A549 (cell line): ENCODE measurements around the gene LRRC70.

Experiments used
- CTCF ChIP-seq: fragments of >200 bp; sonication (Bioruptor Twin); formaldehyde crosslinking; IDR thresholded peaks from 3 replicates; pipeline ENCODE4 v1.5.1; 2016
- EP300 ChIP-seq, 2 experiments: fragments of >200 bp; sonication (Bioruptor Twin); formaldehyde crosslinking; IDR thresholded peaks; 2 replicates in 1 of 2; 3 replicates in 1 of 2; pipeline ENCODE4 v1.6.1; 2016 to 2017
- MAZ ChIP-seq: fragments of 150-350 bp; IDR thresholded peaks from 2 replicates; pipeline ENCODE4 v1.6.1; 2014; ENCODE audit warnings: antibody characterized with exemption, low read depth, low read length, borderline replicate concordance
- POLR2A ChIP-seq: IDR thresholded peaks from 2 replicates; pipeline ENCODE4 v1.6.1; 2012; ENCODE audit warnings: mild to moderate bottlenecking, low read length
- RCOR1 ChIP-seq: fragments of 150-350 bp; IDR thresholded peaks from 2 replicates; pipeline ENCODE4 v1.6.1; 2014; ENCODE audit warnings: antibody characterized with exemption, low read length, low read depth
- TF ChIP-seq, protein P1 (sequence below): IDR thresholded peaks from 2 replicates; pipeline ENCODE4 v1.6.1; 2012

DNA sequence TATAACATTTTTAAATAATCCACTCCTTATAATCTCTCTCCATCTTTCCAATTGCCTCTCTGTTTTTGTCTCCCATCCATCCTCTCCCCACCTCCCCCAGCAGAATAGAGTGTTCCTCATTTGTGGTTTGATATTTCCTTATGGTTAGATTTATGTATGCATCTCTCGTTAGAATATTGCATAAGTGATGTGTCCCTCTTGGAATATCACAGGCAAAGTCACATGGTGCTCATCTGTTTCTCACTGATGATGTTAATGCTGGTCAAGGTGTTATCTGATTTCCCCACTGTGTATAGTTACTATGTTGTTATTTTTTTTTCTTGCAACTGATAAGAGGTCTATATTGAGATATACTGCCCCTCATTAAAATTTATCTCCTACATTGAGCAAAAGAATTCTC lies 3.1 kb upstream of the LRRC70 start:
- TF ChIP-seq EP300 (IDR thresholded peaks at IDR 0.05): no peak
- TF ChIP-seq CTCF: no peak
- TF ChIP-seq POLR2A: no peak
- TF ChIP-seq RCOR1: no peak
- TF ChIP-seq MAZ: no peak
- TF ChIP-seq, protein P1, sequence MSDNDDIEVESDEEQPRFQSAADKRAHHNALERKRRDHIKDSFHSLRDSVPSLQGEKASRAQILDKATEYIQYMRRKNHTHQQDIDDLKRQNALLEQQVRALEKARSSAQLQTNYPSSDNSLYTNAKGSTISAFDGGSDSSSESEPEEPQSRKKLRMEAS: no peak
